Brain microvascular endothelial cell (primary cell): ENCODE measurements around the gene MTHFD1L.
"Not testable (repeated sequence)": the region's sequence is repeated elsewhere in the genome, so short reads cannot be mapped to it uniquely, and the experiment has no call there.

Experiments
- DNase-seq: peaks from one replicate; pipeline ENCODE4 v3.0.0-alpha.2; 2020
- H3K27ac ChIP-seq: fragments of 250-450 bp; sonication (Bioruptor Pico); 2 replicates; pipeline ENCODE4 v1.5.1; 2020; ENCODE audit warnings: mild to moderate bottlenecking, moderate library complexity
- H3K27me3 ChIP-seq: fragments of 250-450 bp; sonication (Bioruptor Pico); replicated peaks from 2 replicates; pipeline ENCODE4 v1.5.1; 2020; ENCODE audit warnings: mild to moderate bottlenecking
- H3K36me3 ChIP-seq: fragments of 250-450 bp; sonication (Bioruptor Pico); replicated peaks from 2 replicates; pipeline ENCODE4 v1.5.1; 2020; ENCODE audit warnings: mild to moderate bottlenecking
- H3K4me3 ChIP-seq: 2 replicates; pipeline ENCODE4 v1.5.1; 2011; ENCODE audit warnings: low read depth, mild to moderate bottlenecking, control low read depth, low read length, moderate library complexity
- in situ Hi-C: cut with HindIII; loops from 2 replicates; pipeline ENCODE4 v1.10.0; 2017; ENCODE audit warnings: low sequenced_read_pairs, low pct_ligation_motif_present
- TF ChIP-seq, protein P1 (sequence below): IDR thresholded peaks from 2 replicates; pipeline ENCODE4 v1.5.1; 2011; ENCODE audit warnings: low read depth, mild to moderate bottlenecking, moderate library complexity, low read length, control low read depth, inconsistent platforms; ENCODE audit errors: missing control alignments

Gene MTHFD1L

DNA sequence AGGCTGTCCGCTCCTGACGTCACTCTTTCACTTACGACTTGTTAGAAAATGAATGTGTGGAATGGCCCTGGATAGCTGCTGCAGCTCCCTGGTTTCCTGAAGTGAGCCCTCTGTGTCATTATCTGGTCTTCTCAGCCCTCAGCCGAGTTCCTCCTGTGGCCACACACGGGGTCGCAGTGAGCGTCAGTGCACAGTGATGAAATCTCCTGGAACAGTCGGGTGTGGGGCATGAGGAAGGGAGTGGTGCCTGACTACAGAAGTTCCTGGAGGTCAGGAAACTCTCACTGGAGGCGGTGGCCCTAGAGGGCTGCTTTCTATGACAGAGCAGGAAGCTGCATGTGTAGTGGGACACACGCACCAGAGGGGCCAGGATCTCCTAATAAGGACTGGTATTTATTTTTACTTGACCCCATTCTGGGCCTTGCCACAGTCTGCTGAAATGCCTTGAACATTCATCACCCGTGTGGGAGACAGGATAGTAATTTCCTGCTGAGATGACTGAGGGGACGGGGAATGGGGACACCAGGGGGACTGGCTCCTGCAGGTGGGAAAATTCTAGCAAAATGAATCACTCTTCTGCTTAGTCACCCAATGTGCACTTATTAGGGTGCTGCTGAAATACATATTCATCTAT is 175.5 kb downstream of the MTHFD1L start:
- H3K27ac ChIP-seq = peak overlapping the region; percentile 100
- in situ Hi-C loops, H3K4me3 ChIP-seq, H3K27me3 ChIP-seq, H3K36me3 ChIP-seq: not testable (repeated sequence)
- TF ChIP-seq, protein P1, sequence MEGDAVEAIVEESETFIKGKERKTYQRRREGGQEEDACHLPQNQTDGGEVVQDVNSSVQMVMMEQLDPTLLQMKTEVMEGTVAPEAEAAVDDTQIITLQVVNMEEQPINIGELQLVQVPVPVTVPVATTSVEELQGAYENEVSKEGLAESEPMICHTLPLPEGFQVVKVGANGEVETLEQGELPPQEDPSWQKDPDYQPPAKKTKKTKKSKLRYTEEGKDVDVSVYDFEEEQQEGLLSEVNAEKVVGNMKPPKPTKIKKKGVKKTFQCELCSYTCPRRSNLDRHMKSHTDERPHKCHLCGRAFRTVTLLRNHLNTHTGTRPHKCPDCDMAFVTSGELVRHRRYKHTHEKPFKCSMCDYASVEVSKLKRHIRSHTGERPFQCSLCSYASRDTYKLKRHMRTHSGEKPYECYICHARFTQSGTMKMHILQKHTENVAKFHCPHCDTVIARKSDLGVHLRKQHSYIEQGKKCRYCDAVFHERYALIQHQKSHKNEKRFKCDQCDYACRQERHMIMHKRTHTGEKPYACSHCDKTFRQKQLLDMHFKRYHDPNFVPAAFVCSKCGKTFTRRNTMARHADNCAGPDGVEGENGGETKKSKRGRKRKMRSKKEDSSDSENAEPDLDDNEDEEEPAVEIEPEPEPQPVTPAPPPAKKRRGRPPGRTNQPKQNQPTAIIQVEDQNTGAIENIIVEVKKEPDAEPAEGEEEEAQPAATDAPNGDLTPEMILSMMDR = peak; percentile 46
- peak; percentile 100 for DNase-seq

- TF ChIP-seq, protein P1 = no peak
- Histone ChIP-seq H3K27ac (peak overlapping the region; percentile 100), H3K4me3 (no peak overlapping the region), H3K27me3 (no peaks in the 10 kb centered on the region), H3K36me3 (no peaks in the 10 kb centered on the region)
- in situ Hi-C loops = no loop called here
- DNase-seq = no peak
Measured at GRCh38 chr6:151041686-151042085, 176.2 kb downstream of the MTHFD1L start.

DNA sequence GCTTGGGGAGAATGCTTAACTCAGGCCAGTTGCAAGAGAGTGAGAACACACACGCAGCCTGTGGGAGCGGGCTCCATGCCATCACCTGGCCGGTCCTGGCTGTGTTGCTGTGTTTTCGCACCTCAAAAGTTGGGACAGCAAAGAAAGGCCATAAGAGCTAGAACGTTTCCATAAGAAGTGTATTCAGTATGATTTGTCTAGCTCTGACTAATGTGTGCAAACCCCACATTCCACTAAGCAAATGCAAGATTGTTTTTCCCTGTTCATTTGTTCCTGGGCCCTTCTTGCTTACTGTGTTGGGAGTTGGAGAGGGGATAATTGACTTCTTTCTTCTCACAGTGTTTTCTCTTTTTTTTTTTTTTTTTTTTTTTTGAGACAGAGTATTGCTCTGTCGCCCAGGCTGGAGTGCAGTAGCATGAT is 177.4 kb downstream of the MTHFD1L start:
- H3K27me3 ChIP-seq, H3K36me3 ChIP-seq, H3K4me3 ChIP-seq, in situ Hi-C loops: not testable (repeated sequence)
- peak; percentile 64 for DNase-seq
- peak overlapping the region; percentile 100 for H3K27ac ChIP-seq

- peak overlapping the region; percentile 100 for H3K27ac ChIP-seq
- H3K27me3 ChIP-seq = no peaks in the 10 kb centered on the region
- in situ Hi-C loops = no loop called here
- TF ChIP-seq, protein P1 = no peak
- DNase-seq = no peak
- H3K4me3 ChIP-seq = no peak overlapping the region
- peaks cover 5% of the 10 kb centered on the region for H3K36me3 ChIP-seq
Measured at GRCh38 chr6:151043944-151044343, 178.4 kb downstream of the MTHFD1L start.

- in situ Hi-C loops = no loop called here
Measured at GRCh38 chr6:151044465-151045441, 179.3 kb downstream of the MTHFD1L start.

DNA sequence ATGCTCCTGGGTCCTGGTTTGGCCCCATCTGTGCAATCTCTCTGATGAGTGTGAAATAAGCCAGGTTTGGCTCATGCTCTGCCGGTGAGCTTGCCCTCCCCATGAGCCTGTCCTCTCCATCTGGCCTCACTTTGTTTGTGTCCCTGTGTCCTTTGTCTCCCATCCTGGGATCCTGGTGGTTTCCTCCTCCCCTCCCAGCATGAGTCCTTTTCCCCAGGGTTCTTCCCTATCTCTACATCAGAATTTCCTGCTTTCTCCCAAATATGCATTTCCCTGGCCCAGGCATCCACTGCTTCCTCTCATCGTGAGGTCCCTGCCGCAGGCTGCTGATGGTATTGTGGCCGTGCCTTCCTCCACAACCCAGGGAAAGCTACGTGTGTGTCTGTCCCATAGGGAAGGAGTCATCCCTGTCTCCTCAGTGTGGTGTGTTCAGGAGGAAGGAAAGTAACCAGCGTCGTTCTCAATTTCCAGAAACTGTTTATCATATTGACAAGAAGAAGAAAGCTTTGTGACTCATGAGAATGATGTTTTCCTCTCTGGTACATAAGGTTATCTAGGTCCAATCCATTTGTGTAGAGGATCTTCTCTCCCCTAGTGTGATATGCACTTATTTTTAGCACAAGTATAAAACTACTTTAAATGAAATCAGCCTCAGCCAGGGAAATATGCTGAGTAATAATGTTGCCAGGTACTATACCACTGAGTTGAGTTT is 180.2 kb downstream of the MTHFD1L start:
- H3K36me3 ChIP-seq, H3K27me3 ChIP-seq, H3K4me3 ChIP-seq, in situ Hi-C loops: not testable (repeated sequence)
- H3K27ac ChIP-seq = peak overlapping the region; percentile 100
- peak; percentile 89 for DNase-seq

More at GRCh38 chr6:151044465-151045441, 179.3 kb downstream of the MTHFD1L start:
- TF ChIP-seq, protein P1 = no peak
- no peaks in the 10 kb centered on the region for H3K27me3 ChIP-seq
- peaks cover 6% of the 10 kb centered on the region for H3K36me3 ChIP-seq
- DNase-seq = peak; percentile 96
- H3K4me3 ChIP-seq = no peak overlapping the region
- peak overlapping the region; percentile 100 for H3K27ac ChIP-seq
